Subcutaneous abdominal adipose tissue (tissue), 5 donors: ENCODE results near the gene FADS1.
A peak's percentile ranks its signal among the peaks of the same experiment; 100 is the strongest.

ENCODE experiments used
- H3K27ac ChIP-seq: one replicate; pipeline ENCODE4 v1.7.0; 2013; ENCODE audit warnings: low read depth, mild to moderate bottlenecking, inconsistent platforms, low read length, moderate library complexity
- H3K27me3 ChIP-seq, 5 donors: one replicate each; pipeline ENCODE4 v1.7.0; 2013; ENCODE audit warnings: low read length in 5 of 5, inconsistent platforms in 1 of 5; ENCODE audit not compliant: control insufficient read depth in 5 of 5, insufficient read depth in 4 of 5
- H3K36me3 ChIP-seq, 5 donors: one replicate each; pipeline ENCODE4 v1.7.0; 2013; ENCODE audit warnings: low read length in 5 of 5; ENCODE audit not compliant: control insufficient read depth in 5 of 5, insufficient read depth in 5 of 5
- H3K4me1 ChIP-seq, 5 donors: one replicate each; pipeline ENCODE4 v1.7.0; 2013; ENCODE audit warnings: low read length in 5 of 5, mild to moderate bottlenecking in 3 of 5, moderate library complexity in 1 of 5; ENCODE audit not compliant: control insufficient read depth in 5 of 5, insufficient read depth in 5 of 5
- H3K4me3 ChIP-seq, 5 donors: one replicate each; pipeline ENCODE4 v1.7.0; 2013; ENCODE audit warnings: low read length in 5 of 5, low read depth in 1 of 5
- H3K9ac ChIP-seq, 5 donors: one replicate each; pipeline ENCODE4 v1.7.0; 2013; ENCODE audit warnings: low read length in 5 of 5, mild to moderate bottlenecking in 4 of 5, moderate library complexity in 3 of 5
- H3K9me3 ChIP-seq, 5 donors: one replicate each; pipeline ENCODE4 v1.7.0; 2013; ENCODE audit warnings: low read length in 5 of 5; ENCODE audit not compliant: control insufficient read depth in 5 of 5
- donor health status: healthy.
- donor health status: healthy.
- donor health status: healthy.
- donor health status: healthy.
- donor health status: healthy.

Gene FADS1

DNA sequence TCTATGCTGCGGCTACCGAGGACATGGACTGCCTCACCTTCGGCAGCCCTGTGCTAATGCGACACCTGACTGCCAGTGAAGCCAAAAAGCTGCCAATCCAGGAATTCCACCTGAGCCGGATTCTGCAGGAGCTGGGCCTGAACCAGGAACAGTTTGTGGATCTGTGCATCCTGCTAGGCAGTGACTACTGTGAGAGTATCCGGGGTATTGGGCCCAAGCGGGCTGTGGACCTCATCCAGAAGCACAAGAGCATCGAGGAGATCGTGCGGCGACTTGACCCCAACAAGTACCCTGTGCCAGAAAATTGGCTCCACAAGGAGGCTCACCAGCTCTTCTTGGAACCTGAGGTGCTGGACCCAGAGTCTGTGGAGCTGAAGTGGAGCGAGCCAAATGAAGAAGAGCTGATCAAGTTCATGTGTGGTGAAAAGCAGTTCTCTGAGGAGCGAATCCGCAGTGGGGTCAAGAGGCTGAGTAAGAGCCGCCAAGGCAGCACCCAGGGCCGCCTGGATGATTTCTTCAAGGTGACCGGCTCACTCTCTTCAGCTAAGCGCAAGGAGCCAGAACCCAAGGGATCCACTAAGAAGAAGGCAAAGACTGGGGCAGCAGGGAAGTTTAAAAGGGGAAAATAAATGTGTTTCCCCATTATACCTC lies 20.8 kb downstream of the FADS1 start:
- no peaks in the 10 kb centered on the region for H3K27me3 ChIP-seq
- no peaks in the 10 kb centered on the region for H3K9me3 ChIP-seq
- H3K9ac ChIP-seq, result no peak overlapping the region
- no peak overlapping the region for H3K27ac ChIP-seq
- H3K4me3 ChIP-seq, result no peak overlapping the region
- peaks cover 0 to 12% (median 7%) of the 10 kb centered on the region in 5 donors for H3K36me3 ChIP-seq
- H3K4me1 ChIP-seq, result peaks cover 0 to 29% (median 19%) of the 10 kb centered on the region in 5 donors

DNA sequence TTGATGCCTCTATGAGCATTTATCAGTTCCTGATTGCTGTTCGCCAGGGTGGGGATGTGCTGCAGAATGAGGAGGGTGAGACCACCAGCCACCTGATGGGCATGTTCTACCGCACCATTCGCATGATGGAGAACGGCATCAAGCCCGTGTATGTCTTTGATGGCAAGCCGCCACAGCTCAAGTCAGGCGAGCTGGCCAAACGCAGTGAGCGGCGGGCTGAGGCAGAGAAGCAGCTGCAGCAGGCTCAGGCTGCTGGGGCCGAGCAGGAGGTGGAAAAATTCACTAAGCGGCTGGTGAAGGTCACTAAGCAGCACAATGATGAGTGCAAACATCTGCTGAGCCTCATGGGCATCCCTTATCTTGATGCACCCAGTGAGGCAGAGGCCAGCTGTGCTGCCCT lies 21.3 kb downstream of the FADS1 start:
- H3K36me3 ChIP-seq, result peaks cover 0 to 13% (median 7%) of the 10 kb centered on the region in 5 donors
- peaks cover 0 to 30% (median 19%) of the 10 kb centered on the region in 5 donors for H3K4me1 ChIP-seq
- no peaks in the 10 kb centered on the region for H3K27me3 ChIP-seq
- H3K9ac ChIP-seq, result no peak overlapping the region
- no peaks in the 10 kb centered on the region for H3K9me3 ChIP-seq
- H3K4me3 ChIP-seq, result no peak overlapping the region
- H3K27ac ChIP-seq, result no peak overlapping the region

GRCh38 chr11:61794579-61794978 lies 22.2 kb downstream of the FADS1 start:
- H3K4me3 ChIP-seq, result no peak overlapping the region

GRCh38 chr11:61793829-61794204 lies 23.0 kb downstream of the FADS1 start:
- Histone ChIP-seq H3K36me3 (peaks cover 0 to 29% (median 23%) of the 10 kb centered on the region in 5 donors), H3K9ac (peak overlapping the region in 3 of 5 donors; percentile 81 to 93 (median 92)), H3K27me3 (no peaks in the 10 kb centered on the region), H3K4me1 (peaks cover 0 to 30% (median 19%) of the 10 kb centered on the region in 5 donors), H3K27ac (no peak overlapping the region), H3K9me3 (no peaks in the 10 kb centered on the region), H3K4me3 (no peak overlapping the region)

More at GRCh38 chr11:61794579-61794978, 22.2 kb downstream of the FADS1 start:
- H3K9ac ChIP-seq, result no peak overlapping the region
- no peaks in the 10 kb centered on the region for H3K9me3 ChIP-seq
- H3K36me3 ChIP-seq, result peaks cover 0 to 21% (median 16%) of the 10 kb centered on the region in 5 donors
- no peaks in the 10 kb centered on the region for H3K27me3 ChIP-seq
- H3K27ac ChIP-seq, result no peak overlapping the region
- H3K4me1 ChIP-seq, result peaks cover 0 to 30% (median 19%) of the 10 kb centered on the region in 5 donors

GRCh38 chr11:61793083-61793828 lies 23.5 kb downstream of the FADS1 start:
- H3K27ac ChIP-seq, result peak overlapping the region; percentile 93
- H3K27me3 ChIP-seq, result no peaks in the 10 kb centered on the region
- peaks cover 0 to 34% (median 27%) of the 10 kb centered on the region in 5 donors for H3K36me3 ChIP-seq
- peak overlapping the region in 4 of 5 donors; percentile 81 to 99 (median 92) for H3K9ac ChIP-seq
- H3K9me3 ChIP-seq, result no peaks in the 10 kb centered on the region
- H3K4me3 ChIP-seq, result peak overlapping the region; percentile 81 to 96 (median 89)
- peaks cover 0 to 30% (median 19%) of the 10 kb centered on the region in 5 donors for H3K4me1 ChIP-seq

GRCh38 chr11:61792310-61793082 lies 24.3 kb downstream of the FADS1 start, which contains the start of the genes FEN1 and TMEM258:
Gene FEN1, plus strand, starts transcription at chr11:61792911. Its CDS starts 2,451 bp downstream, at chr11:61795362.
Gene TMEM258, minus strand, starts transcription at chr11:61792599. Its CDS starts 41 bp downstream, at chr11:61792558.
- H3K4me1 ChIP-seq, result peaks cover 0 to 29% (median 19%) of the 10 kb centered on the region in 5 donors
- peaks cover 0 to 42% (median 34%) of the 10 kb centered on the region in 5 donors for H3K36me3 ChIP-seq
- H3K4me3 ChIP-seq, result peak within 1 kb of the TSS; percentile 81 to 96 (median 90)
- H3K27me3 ChIP-seq, result no peaks in the 10 kb centered on the region
- peak within 1 kb of the TSS; percentile 81 to 99 (median 92) for H3K9ac ChIP-seq
- H3K9me3 ChIP-seq, result no peaks in the 10 kb centered on the region
- H3K27ac ChIP-seq, result peak within 1 kb of the TSS; percentile 93

GRCh38 chr11:61791737-61792309 lies 25.0 kb downstream of the FADS1 start:
- Histone ChIP-seq H3K36me3 (peaks cover 0 to 49% (median 41%) of the 10 kb centered on the region in 5 donors), H3K4me1 (peaks cover 0 to 25% (median 19%) of the 10 kb centered on the region in 5 donors), H3K27ac (peak overlapping the region; percentile 93), H3K27me3 (no peaks in the 10 kb centered on the region), H3K9me3 (no peaks in the 10 kb centered on the region), H3K4me3 (peak overlapping the region; percentile 81 to 96 (median 90)), H3K9ac (peak overlapping the region; percentile 81 to 99 (median 92))

GRCh38 chr11:61787928-61788491 lies 28.8 kb downstream of the FADS1 start:
- Histone ChIP-seq H3K9me3 (no peaks in the 10 kb centered on the region), H3K9ac (no peak overlapping the region), H3K36me3 (peaks cover 0 to 72% (median 61%) of the 10 kb centered on the region in 5 donors), H3K4me3 (no peak overlapping the region), H3K27me3 (no peaks in the 10 kb centered on the region), H3K27ac (no peak overlapping the region), H3K4me1 (peaks cover 0 to 17% (median 12%) of the 10 kb centered on the region in 5 donors)

- H3K36me3 ChIP-seq, result peaks cover 0 to 77% (median 61%) of the 10 kb centered on the region in 5 donors
These were observed 30.9 kb downstream of the FADS1 start for GRCh38 chr11:61785837-61786402.

More at GRCh38 chr11:61785837-61786402, 30.9 kb downstream of the FADS1 start:
- Histone ChIP-seq H3K27me3 (no peaks in the 10 kb centered on the region), H3K9me3 (no peaks in the 10 kb centered on the region), H3K4me1 (peaks cover 0 to under 1% (median 0%) of the 10 kb centered on the region in 5 donors), H3K27ac (no peak overlapping the region), H3K4me3 (no peak overlapping the region), H3K9ac (no peak overlapping the region)
